Measurements from ENCODE around the gene CLBA1. TPM values are rescaled to one million over a fixed set of nuclear protein-coding genes. Genes with fewer than 3 reads are reported as not detected.
A peak's percentile ranks its signal among the peaks of the same experiment; 100 is the strongest.

Gene CLBA1
- total RNA-seq, 4 donors from 2014 or later, result 1.3 to 11.1 (median 10.1) TPM; not detected in 1

- peaks cover 0 to 4% of the 10 kb centered on the region in 2 donors for H3K4me1 ChIP-seq
- H3K9me3 ChIP-seq, result no peaks in the 10 kb centered on the region
- no peaks in the 10 kb centered on the region for H3K27me3 ChIP-seq
- no peak for TF ChIP-seq CTCF (IDR thresholded peaks at IDR 0.05)
- TF ChIP-seq POLR2A (IDR thresholded peaks at IDR 0.05), result no peak
- DNase-seq, result no peak
- no peak overlapping the region for H3K4me3 ChIP-seq
- no peaks in the 10 kb centered on the region for H3K36me3 ChIP-seq
- intact Hi-C loops (cut with DNase I; ENCODE audit: low total_unique reads), result no loop called here
- no peak overlapping the region for H3K27ac ChIP-seq
These were observed 2.9 kb upstream of the CLBA1 start for GRCh38 chr14:104982548-104983230.

GRCh38 chr14:104983231-104983721, 2.3 kb upstream of the CLBA1 start:
- intact Hi-C loops (cut with DNase I; ENCODE audit: low total_unique reads), result no loop called here
- H3K4me1 ChIP-seq, result no peaks in the 10 kb centered on the region
- no peak for DNase-seq

GRCh38 chr14:104984056-104984894, 1.3 kb upstream of the CLBA1 start:
- Histone ChIP-seq H3K27ac (peak overlapping the region; percentile 68 to 80), H3K36me3 (no peaks in the 10 kb centered on the region), H3K4me3 (no peak overlapping the region), H3K4me1 (no peaks in the 10 kb centered on the region), H3K9me3 (no peaks in the 10 kb centered on the region), H3K27me3 (no peaks in the 10 kb centered on the region)
- no peak for DNase-seq
- TF ChIP-seq CTCF (IDR thresholded peaks at IDR 0.05) (no peak), POLR2A (IDR thresholded peaks at IDR 0.05) (no peak)
- intact Hi-C loops (cut with DNase I; ENCODE audit: low total_unique reads), result no loop called here

More at GRCh38 chr14:104983231-104983721, 2.3 kb upstream of the CLBA1 start:
- no peaks in the 10 kb centered on the region for H3K27me3 ChIP-seq
- no peaks in the 10 kb centered on the region for H3K36me3 ChIP-seq
- no peak overlapping the region for H3K27ac ChIP-seq
- no peaks in the 10 kb centered on the region for H3K9me3 ChIP-seq
- no peak overlapping the region for H3K4me3 ChIP-seq
- TF ChIP-seq POLR2A (IDR thresholded peaks at IDR 0.05) (no peak), CTCF (IDR thresholded peaks at IDR 0.05) (no peak)

GRCh38 chr14:104986487-104987164, 1.0 kb downstream of the CLBA1 start:
- Histone ChIP-seq H3K9me3 (no peaks in the 10 kb centered on the region), H3K27me3 (no peaks in the 10 kb centered on the region), H3K4me3 (peak overlapping the region; percentile 47 to 57), H3K27ac (no peak overlapping the region), H3K4me1 (no peaks in the 10 kb centered on the region), H3K36me3 (no peaks in the 10 kb centered on the region)
- intact Hi-C loops (cut with DNase I; ENCODE audit: low total_unique reads), result no loop called here
- TF ChIP-seq CTCF (IDR thresholded peaks at IDR 0.05), result no peak
- TF ChIP-seq POLR2A (IDR thresholded peaks at IDR 0.05), result no peak
- DNase-seq, result no peak

Data from uterus (tissue), 4 donors.